Stimulated activated CD4-positive, alpha-beta T cell treated with anti-CD3 and anti-CD28 coated beads, Interleukin-15, amount 100 ng/mL, for 48 hours (primary cell): Measurements from ENCODE around the gene MRPL39.

ENCODE experiments used
- DNase-seq, 2 donors: peaks; one replicate each; pipeline ENCODE4 v3.0.0-alpha.2; 2020; ENCODE audit warnings: low read depth in 2 of 2

The MRPL39 gene

GRCh38 chr21:25568246-25568645 is 39.0 kb downstream of the MRPL39 start:
- no peak for DNase-seq

- DNase-seq, result no peak
Measured at GRCh38 chr21:25567472-25567871, 39.8 kb downstream of the MRPL39 start.

- no peak for DNase-seq
Measured at GRCh38 chr21:25566645-25567044, 40.6 kb downstream of the MRPL39 start.

- no peak for DNase-seq
Measured at GRCh38 chr21:25565272-25566211, 41.7 kb downstream of the MRPL39 start.

- DNase-seq, result no peak
Measured at GRCh38 chr21:25564349-25564948, 42.8 kb downstream of the MRPL39 start.

- DNase-seq, result no peak
Measured at GRCh38 chr21:25563361-25564116, 43.7 kb downstream of the MRPL39 start.

- no peak for DNase-seq
Measured at GRCh38 chr21:25562660-25563059, 44.6 kb downstream of the MRPL39 start.

GRCh38 chr21:25561668-25562641 is 45.3 kb downstream of the MRPL39 start:
- peak; percentile 73 to 78 for DNase-seq

- no peak for DNase-seq
Measured at GRCh38 chr21:25560891-25561290, 46.4 kb downstream of the MRPL39 start.

GRCh38 chr21:25560271-25560685 is 47.0 kb downstream of the MRPL39 start:
- DNase-seq, result no peak

- no peak for DNase-seq
Measured at GRCh38 chr21:25559746-25560145, 47.5 kb downstream of the MRPL39 start.

GRCh38 chr21:25558123-25558522 is 49.2 kb downstream of the MRPL39 start:
- no peak for DNase-seq

GRCh38 chr21:25557180-25557579 is 50.1 kb downstream of the MRPL39 start:
- DNase-seq, result no peak

- no peak for DNase-seq
Measured at GRCh38 chr21:25556091-25556490, 51.2 kb downstream of the MRPL39 start.

GRCh38 chr21:25555492-25555891 is 51.8 kb downstream of the MRPL39 start:
- no peak for DNase-seq

GRCh38 chr21:25552856-25553255 is 54.4 kb downstream of the MRPL39 start:
- no peak for DNase-seq

- DNase-seq, result no peak
Measured at GRCh38 chr21:25551569-25551968, 55.7 kb downstream of the MRPL39 start.

GRCh38 chr21:25550352-25551120 is 56.7 kb downstream of the MRPL39 start:
- no peak for DNase-seq

GRCh38 chr21:25541042-25541441 is 66.2 kb downstream of the MRPL39 start:
- DNase-seq, result no peak

- DNase-seq, result no peak
Measured at GRCh38 chr21:25539606-25540005, 67.7 kb downstream of the MRPL39 start.
